Duodenal mucosa (tissue), 2 donors: ENCODE results near the gene KLHL6.

ENCODE experiments used
- H3K27ac ChIP-seq: one replicate; pipeline ENCODE4 v1.7.0; 2013; ENCODE audit warnings: low read depth, low read length
- H3K27me3 ChIP-seq, 2 donors: one replicate each; pipeline ENCODE4 v1.7.0; 2013; ENCODE audit warnings: low read length in 2 of 2, control low read depth in 1 of 2; ENCODE audit not compliant: insufficient read depth in 2 of 2, control insufficient read depth in 1 of 2
- H3K36me3 ChIP-seq, 2 donors: one replicate each; pipeline ENCODE4 v1.7.0; 2013; ENCODE audit warnings: low read length in 2 of 2, control low read depth in 1 of 2; ENCODE audit not compliant: insufficient read depth in 2 of 2, control insufficient read depth in 1 of 2
- H3K4me1 ChIP-seq, 2 donors: one replicate each; pipeline ENCODE4 v1.7.0; 2013; ENCODE audit warnings: low read length in 2 of 2, control low read depth in 1 of 2; ENCODE audit not compliant: insufficient read depth in 2 of 2, control insufficient read depth in 1 of 2
- H3K4me3 ChIP-seq, 2 donors: one replicate each; pipeline ENCODE4 v1.7.0; 2013; ENCODE audit warnings: low read length in 2 of 2, low read depth in 1 of 2
- H3K9ac ChIP-seq, 2 donors: one replicate each; pipeline ENCODE4 v1.7.0; 2013; ENCODE audit warnings: low read length in 2 of 2, low read depth in 1 of 2
- H3K9me3 ChIP-seq, 2 donors: one replicate each; pipeline ENCODE4 v1.7.0; 2013; ENCODE audit warnings: low read length in 2 of 2, control low read depth in 1 of 2; ENCODE audit not compliant: control insufficient read depth in 1 of 2

Gene KLHL6

GRCh38 chr3:183546625-183547024 lies 8.9 kb downstream of the KLHL6 start:
- Histone ChIP-seq H3K9ac (no peak overlapping the region), H3K27ac (no peak overlapping the region), H3K36me3 (no peaks in the 10 kb centered on the region), H3K9me3 (no peaks in the 10 kb centered on the region), H3K27me3 (no peaks in the 10 kb centered on the region), H3K4me1 (peaks cover 25 to 28% of the 10 kb centered on the region in 2 donors), H3K4me3 (no peak overlapping the region)

- peaks cover 24 to 35% of the 10 kb centered on the region in 2 donors for H3K4me1 ChIP-seq
- H3K9me3 ChIP-seq, result no peaks in the 10 kb centered on the region
- H3K4me3 ChIP-seq, result no peak overlapping the region
- no peak overlapping the region for H3K27ac ChIP-seq
- no peak overlapping the region for H3K9ac ChIP-seq
- H3K27me3 ChIP-seq, result no peaks in the 10 kb centered on the region
- no peaks in the 10 kb centered on the region for H3K36me3 ChIP-seq
These were observed 9.8 kb downstream of the KLHL6 start for GRCh38 chr3:183545708-183546107.

DNA sequence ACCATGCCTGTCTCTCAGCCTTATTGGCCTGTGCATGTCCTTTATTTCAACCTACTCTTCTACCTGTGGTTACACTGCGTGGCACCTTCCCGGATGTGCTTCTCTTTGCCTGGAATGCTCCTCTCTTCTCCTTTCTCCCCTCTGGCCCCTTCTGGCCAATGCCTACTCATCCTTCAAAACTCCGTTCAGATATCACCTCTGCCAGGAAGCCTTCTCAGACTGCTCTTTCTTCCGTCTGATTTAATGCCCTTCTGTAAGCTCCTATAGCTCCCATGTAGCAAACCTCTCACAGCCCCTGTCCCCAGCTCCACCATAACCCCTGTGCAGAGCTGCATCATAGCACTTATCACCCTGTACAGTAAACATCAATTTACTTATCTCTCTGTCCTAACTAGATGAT lies 13.2 kb downstream of the KLHL6 start:
- no peaks in the 10 kb centered on the region for H3K36me3 ChIP-seq
- H3K9ac ChIP-seq, result no peak overlapping the region
- H3K9me3 ChIP-seq, result no peaks in the 10 kb centered on the region
- peaks cover 16 to 26% of the 10 kb centered on the region in 2 donors for H3K4me1 ChIP-seq
- no peak overlapping the region for H3K4me3 ChIP-seq
- H3K27ac ChIP-seq, result no peak overlapping the region
- H3K27me3 ChIP-seq, result no peaks in the 10 kb centered on the region

DNA sequence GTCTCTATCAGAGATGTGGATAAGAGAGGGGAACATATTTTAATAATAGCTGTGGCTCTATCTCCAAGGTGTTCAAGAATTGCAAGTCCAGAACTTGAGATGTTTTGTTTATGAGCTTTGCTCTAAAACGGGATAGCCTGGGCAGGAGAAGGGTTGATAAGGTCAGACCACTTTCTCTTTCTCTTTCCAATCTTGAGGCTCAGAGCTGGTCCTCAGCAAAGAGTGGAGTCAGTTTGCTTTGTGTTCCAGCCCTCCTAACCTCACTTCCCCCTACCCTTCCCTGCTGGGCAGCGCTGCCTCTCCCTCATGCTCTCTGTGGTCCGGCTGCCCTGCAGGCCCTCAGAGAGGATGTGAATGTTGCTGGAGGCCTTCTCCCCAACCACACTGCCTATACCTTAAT lies 13.8 kb downstream of the KLHL6 start:
- Histone ChIP-seq H3K27ac (no peak overlapping the region), H3K4me3 (no peak overlapping the region), H3K9me3 (no peaks in the 10 kb centered on the region), H3K4me1 (peaks cover 16 to 25% of the 10 kb centered on the region in 2 donors), H3K27me3 (no peaks in the 10 kb centered on the region), H3K9ac (no peak overlapping the region), H3K36me3 (no peaks in the 10 kb centered on the region)

- no peak overlapping the region for H3K27ac ChIP-seq
- H3K4me3 ChIP-seq, result no peak overlapping the region
- H3K9ac ChIP-seq, result no peak overlapping the region
- H3K9me3 ChIP-seq, result no peaks in the 10 kb centered on the region
- H3K36me3 ChIP-seq, result no peaks in the 10 kb centered on the region
- H3K4me1 ChIP-seq, result peaks cover 20 to 25% of the 10 kb centered on the region in 2 donors
- no peaks in the 10 kb centered on the region for H3K27me3 ChIP-seq
These were observed 14.3 kb downstream of the KLHL6 start for GRCh38 chr3:183541235-183541655.

DNA sequence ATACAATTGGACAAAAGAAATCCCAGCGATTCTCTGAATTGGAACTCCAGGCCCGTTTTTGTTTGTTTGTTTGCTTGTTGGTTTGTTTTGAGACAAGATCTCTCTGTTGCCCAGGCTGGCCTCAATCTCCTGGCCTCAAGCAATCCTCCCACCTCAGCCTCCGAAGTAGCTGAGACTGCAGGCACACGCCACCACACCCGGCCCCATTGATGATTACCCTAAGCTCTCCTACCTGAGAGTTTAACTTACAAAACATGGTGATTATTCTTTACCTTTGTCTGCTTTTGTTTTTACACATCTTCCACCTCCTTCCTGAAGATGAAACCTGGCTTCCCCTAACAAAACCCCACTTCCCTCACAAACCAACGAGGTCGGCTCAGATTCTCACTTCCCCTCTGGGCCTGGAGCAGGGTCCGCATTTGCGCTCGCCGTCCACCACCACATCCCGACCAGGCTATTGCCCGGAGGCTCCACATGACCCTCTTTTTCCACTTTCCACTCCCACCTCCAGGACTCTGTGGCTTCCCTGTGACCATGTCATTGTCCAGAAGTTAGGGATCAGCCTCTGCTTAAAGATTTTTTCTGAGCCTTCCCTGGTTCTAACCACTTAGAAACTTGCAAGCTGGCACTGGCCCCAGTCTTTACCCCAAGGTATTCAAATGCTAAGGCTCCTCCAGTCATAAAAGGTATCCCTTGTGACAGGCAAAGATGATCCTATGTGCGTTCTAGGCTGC lies 14.8 kb downstream of the KLHL6 start:
- Histone ChIP-seq H3K27ac (no peak overlapping the region), H3K4me1 (peaks cover 20 to 25% of the 10 kb centered on the region in 2 donors), H3K9ac (no peak overlapping the region), H3K9me3 (no peaks in the 10 kb centered on the region), H3K36me3 (no peaks in the 10 kb centered on the region), H3K4me3 (no peak overlapping the region), H3K27me3 (no peaks in the 10 kb centered on the region)

DNA sequence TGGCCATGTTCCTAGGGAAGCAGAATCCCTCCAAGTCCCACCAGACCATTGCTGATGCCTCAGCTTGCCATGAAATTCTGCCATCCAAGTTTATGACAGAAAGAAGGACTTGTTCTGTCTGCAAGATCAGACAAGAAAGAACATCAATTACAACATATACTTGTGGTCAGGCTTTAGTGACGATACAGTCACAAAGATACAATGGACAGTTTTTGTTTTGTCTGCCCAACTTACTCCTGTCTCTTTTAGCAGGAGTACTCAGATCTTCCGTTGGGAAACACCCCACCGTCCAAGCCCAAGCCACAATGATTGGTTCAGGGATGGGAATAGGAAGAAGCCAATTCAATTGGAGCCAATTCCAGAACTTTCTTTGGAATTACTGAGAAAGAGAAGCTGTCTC lies 15.7 kb downstream of the KLHL6 start:
- peaks cover 20 to 25% of the 10 kb centered on the region in 2 donors for H3K4me1 ChIP-seq
- no peaks in the 10 kb centered on the region for H3K27me3 ChIP-seq
- no peaks in the 10 kb centered on the region for H3K36me3 ChIP-seq
- H3K27ac ChIP-seq, result no peak overlapping the region
- H3K9me3 ChIP-seq, result no peaks in the 10 kb centered on the region
- H3K9ac ChIP-seq, result no peak overlapping the region
- H3K4me3 ChIP-seq, result no peak overlapping the region

- H3K27me3 ChIP-seq, result no peaks in the 10 kb centered on the region
- no peak overlapping the region for H3K9ac ChIP-seq
These were observed 17.0 kb downstream of the KLHL6 start for GRCh38 chr3:183538486-183538885.

GRCh38 chr3:183537295-183537730 lies 18.2 kb downstream of the KLHL6 start:
- Histone ChIP-seq H3K36me3 (no peaks in the 10 kb centered on the region), H3K27me3 (no peaks in the 10 kb centered on the region), H3K9me3 (no peaks in the 10 kb centered on the region), H3K4me3 (no peak overlapping the region), H3K27ac (no peak overlapping the region), H3K9ac (no peak overlapping the region), H3K4me1 (peaks cover 34 to 35% of the 10 kb centered on the region in 2 donors)

More at GRCh38 chr3:183538486-183538885, 17.0 kb downstream of the KLHL6 start:
- H3K27ac ChIP-seq, result no peak overlapping the region
- no peaks in the 10 kb centered on the region for H3K36me3 ChIP-seq
- H3K9me3 ChIP-seq, result no peaks in the 10 kb centered on the region
- no peak overlapping the region for H3K4me3 ChIP-seq
- peaks cover 24 to 33% of the 10 kb centered on the region in 2 donors for H3K4me1 ChIP-seq

- Histone ChIP-seq H3K9ac (no peak overlapping the region), H3K9me3 (no peaks in the 10 kb centered on the region), H3K27me3 (no peaks in the 10 kb centered on the region), H3K36me3 (no peaks in the 10 kb centered on the region), H3K27ac (no peak overlapping the region), H3K4me3 (no peak overlapping the region), H3K4me1 (peaks cover 24 to 26% of the 10 kb centered on the region in 2 donors)
These were observed 19.1 kb downstream of the KLHL6 start for GRCh38 chr3:183536238-183536880.
